H9 (cell line): ENCODE results near the gene TMEM267. TPM values are rescaled to one million over a fixed set of nuclear protein-coding genes. Genes with fewer than 3 reads are reported as not detected.

Source experiments
- DNase-seq: peaks from one replicate; pipeline ENCODE4 v3.0.0-alpha.2; 2017
- H2AFZ ChIP-seq: one replicate; pipeline ENCODE4 v1.6.1; 2013; ENCODE audit warnings: mild to moderate bottlenecking, low read length, control low read depth, moderate library complexity
- H2AK5ac ChIP-seq: 2 replicates; pipeline ENCODE4 v1.6.1; 2013; ENCODE audit warnings: low read length, control low read depth, mixed read lengths; ENCODE audit not compliant: insufficient read length
- H2BK120ac ChIP-seq: one replicate; pipeline ENCODE4 v1.6.1; 2013; ENCODE audit warnings: low read depth, mild to moderate bottlenecking, low read length, control low read depth, inconsistent platforms; ENCODE audit not compliant: poor library complexity, severe bottlenecking
- H2BK12ac ChIP-seq: 2 replicates; pipeline ENCODE4 v1.6.1; 2013; ENCODE audit warnings: low read length, control low read depth, mixed read lengths, low read depth; ENCODE audit not compliant: insufficient read length
- H2BK15ac ChIP-seq: 2 replicates; pipeline ENCODE4 v1.6.1; 2013; ENCODE audit warnings: low read depth, low read length, control low read depth
- H2BK20ac ChIP-seq: one replicate; pipeline ENCODE4 v1.6.1; 2013; ENCODE audit warnings: low read depth, mild to moderate bottlenecking, low read length, control low read depth, inconsistent platforms; ENCODE audit not compliant: poor library complexity, severe bottlenecking
- H2BK5ac ChIP-seq: 2 replicates; pipeline ENCODE4 v1.6.1; 2013; ENCODE audit warnings: low read length, control low read depth, mixed read lengths; ENCODE audit not compliant: insufficient read length
- H3K14ac ChIP-seq: 2 replicates; pipeline ENCODE4 v1.6.1; 2013; ENCODE audit warnings: low read length, control low read depth; ENCODE audit not compliant: insufficient read depth
- H3K18ac ChIP-seq: 2 replicates; pipeline ENCODE4 v1.6.1; 2013; ENCODE audit warnings: low read depth, mild to moderate bottlenecking, mixed read lengths, low read length, control low read depth; ENCODE audit not compliant: insufficient read length
- H3K23ac ChIP-seq: 2 replicates; pipeline ENCODE4 v1.6.1; 2013; ENCODE audit warnings: low read length, control low read depth, mixed read lengths, low read depth; ENCODE audit not compliant: insufficient read length
- H3K23me2 ChIP-seq: 2 replicates; pipeline ENCODE4 v1.6.1; 2013; ENCODE audit warnings: low read depth, mild to moderate bottlenecking, mixed read lengths, low read length, control low read depth; ENCODE audit not compliant: insufficient read length, poor library complexity, severe bottlenecking
- H3K27ac ChIP-seq: 2 replicates; pipeline ENCODE4 v1.5.1; 2013; ENCODE audit warnings: low read length, control low read depth, mixed read lengths, low read depth; ENCODE audit not compliant: insufficient read length
- H3K27me3 ChIP-seq: 2 replicates; pipeline ENCODE4 v1.6.1; 2013; ENCODE audit warnings: low read length, control low read depth, inconsistent platforms; ENCODE audit not compliant: insufficient read depth
- H3K4ac ChIP-seq: 2 replicates; pipeline ENCODE4 v1.6.1; 2013; ENCODE audit warnings: low read depth, mild to moderate bottlenecking, control low read depth, inconsistent platforms, low read length, moderate library complexity
- H3K4me1 ChIP-seq: 2 replicates; pipeline ENCODE4 v1.6.1; 2013; ENCODE audit warnings: low read length, control low read depth, inconsistent platforms; ENCODE audit not compliant: insufficient read depth
- H3K4me2 ChIP-seq: 2 replicates; pipeline ENCODE4 v1.6.1; 2013; ENCODE audit warnings: low read length, control low read depth, mixed read lengths; ENCODE audit not compliant: insufficient read length, insufficient read depth
- H3K56ac ChIP-seq: 2 replicates; pipeline ENCODE4 v1.6.1; 2013; ENCODE audit warnings: low read depth, mild to moderate bottlenecking, mixed read lengths, low read length, control low read depth; ENCODE audit not compliant: insufficient read length
- H3K79me1 ChIP-seq: 2 replicates; pipeline ENCODE4 v1.6.1; 2013; ENCODE audit warnings: low read depth, mild to moderate bottlenecking, moderate library complexity, low read length, control low read depth, inconsistent platforms; ENCODE audit not compliant: insufficient read depth, poor library complexity, severe bottlenecking
- H3K79me2 ChIP-seq: 2 replicates; pipeline ENCODE4 v1.6.1; 2013; ENCODE audit warnings: low read length, control low read depth, inconsistent platforms; ENCODE audit not compliant: insufficient read depth
- H3K9ac ChIP-seq: 2 replicates; pipeline ENCODE4 v1.6.1; 2013; ENCODE audit warnings: low read length, control low read depth, mixed read lengths; ENCODE audit not compliant: insufficient read length; ENCODE audit errors: extremely low read depth
- H3K9me3 ChIP-seq: one replicate; pipeline ENCODE4 v1.6.1; 2013; ENCODE audit warnings: low read depth, low read length, inconsistent platforms; ENCODE audit not compliant: control insufficient read depth
- H3T11ph ChIP-seq: one replicate; pipeline ENCODE4 v1.6.1; 2013; ENCODE audit warnings: mild to moderate bottlenecking, low read length, control low read depth, inconsistent platforms
- H4K20me1 ChIP-seq: one replicate; pipeline ENCODE4 v1.6.1; 2013; ENCODE audit not compliant: control insufficient read depth, insufficient read length, insufficient read depth
- H4K5ac ChIP-seq: 2 replicates; pipeline ENCODE4 v1.6.1; 2013; ENCODE audit warnings: low read depth, mild to moderate bottlenecking, mixed read lengths, low read length, control low read depth; ENCODE audit not compliant: insufficient read length
- H4K8ac ChIP-seq: replicated peaks from 2 replicates; pipeline ENCODE4 v1.6.1; 2013; ENCODE audit warnings: low read length, control low read depth, mixed read lengths, low read depth; ENCODE audit not compliant: insufficient read length
- H4K91ac ChIP-seq: 2 replicates; pipeline ENCODE4 v1.6.1; 2013; ENCODE audit warnings: low read depth, mild to moderate bottlenecking, moderate library complexity, mixed read lengths, low read length, control low read depth; ENCODE audit not compliant: insufficient read length
- H3K27ac Mint-ChIP-seq, 3 experiments: 2 replicates in 2 of 3; 3 replicates in 1 of 3; pipeline ENCODE4 v1.8.0; 2020 to 2021; ENCODE audit warnings: mixed read lengths in 3 of 3, mild to moderate bottlenecking in 1 of 3, moderate library complexity in 1 of 3
- H3K27me3 Mint-ChIP-seq: 2 replicates; pipeline ENCODE4 v1.8.0; 2021; ENCODE audit warnings: low read depth, mild to moderate bottlenecking, moderate library complexity, mixed read lengths
- H3K36me3 Mint-ChIP-seq, 3 experiments: 2 replicates in 2 of 3; 3 replicates in 1 of 3; pipeline ENCODE4 v1.8.0; 2020 to 2021; ENCODE audit warnings: low read depth in 3 of 3, mixed read lengths in 3 of 3; ENCODE audit not compliant: insufficient read depth in 1 of 3
- H3K4me1 Mint-ChIP-seq, 2 experiments: 2 replicates each; pipeline ENCODE4 v1.8.0; 2020; ENCODE audit warnings: mixed read lengths in 2 of 2
- H3K4me3 Mint-ChIP-seq, 2 experiments: 2 replicates in 1 of 2; 3 replicates in 1 of 2; pipeline ENCODE4 v1.8.0; 2020 to 2021; ENCODE audit warnings: mild to moderate bottlenecking in 2 of 2, mixed read lengths in 2 of 2, moderate library complexity in 1 of 2
- H3K9me3 Mint-ChIP-seq, 2 experiments: 2 replicates in 1 of 2; 3 replicates in 1 of 2; pipeline ENCODE4 v1.8.0; 2020; ENCODE audit warnings: mild to moderate bottlenecking in 2 of 2, mixed read lengths in 2 of 2, moderate library complexity in 1 of 2
- CTCF ChIP-seq: fragments of 200-600 bp; sonication (generic); conservative IDR thresholded peaks from 3 replicates; pipeline ENCODE4 v1.8.0; 2021; ENCODE audit warnings: antibody characterized with exemption, mild to moderate bottlenecking
- whole genome bisulfite sequencing: extraction: QIAGEN DNeasy Blood & Tissue Kit; methylation state at CpG from one replicate; pipeline ENCODE4 v1.1.7; 2013; ENCODE audit warnings: missing lambda C conversion rate, low lambda C conversion rate, mixed read lengths; ENCODE audit not compliant: insufficient read length; ENCODE audit errors: extremely low coverage; 5-methylcytosine and 5-hydroxymethylcytosine counted together
- total RNA-seq: library from RNA; stranded (reverse); gene quantifications from 2 replicates; pipeline ENCODE4 v1.2.1, GENCODE V29; 2021

TMEM267 gene
- total RNA-seq, 1 experiment from 2014 or later: 5.1 TPM

- H4K8ac ChIP-seq: no peak within 1 kb of the TSS
- peak within 1 kb of the TSS; percentile 97 to 98 (median 98) for H3K27ac Mint-ChIP-seq
- H3K14ac ChIP-seq: peak within 1 kb of the TSS; percentile 85; the same call in 1 of the 2 replicates
- no peak within 1 kb of the TSS for H2BK20ac ChIP-seq
- no peaks in the 10 kb centered on the region for H3K9me3 ChIP-seq
- H3K4me2 ChIP-seq: peak within 1 kb of the TSS; percentile 61
- peak within 1 kb of the TSS; percentile 58 for H2AFZ ChIP-seq
- H3K9ac ChIP-seq: peak within 1 kb of the TSS; percentile 90
- H4K20me1 ChIP-seq: no peaks in the 10 kb centered on the region
- peak within 1 kb of the TSS; percentile 93 to 94 for H3K4me3 Mint-ChIP-seq
- peaks cover 6% of the 10 kb centered on the region for H3K23me2 ChIP-seq
- no peaks in the 10 kb centered on the region; the same call in 1 of the 2 replicates for H3K4me1 ChIP-seq
- peaks cover 24 to 26% (median 25%) of the 10 kb centered on the region in 3 experiments for H3K36me3 Mint-ChIP-seq
- no peak within 1 kb of the TSS; the same call in 1 of the 2 replicates for H3K4ac ChIP-seq
- peaks cover 15 to 16% of the 10 kb centered on the region in 2 experiments for H3K4me1 Mint-ChIP-seq
- no peaks in the 10 kb centered on the region; the same call in 1 of the 2 replicates for H3K79me2 ChIP-seq
- H2BK12ac ChIP-seq: no peak within 1 kb of the TSS
- H3K23ac ChIP-seq: no peak within 1 kb of the TSS
- peaks cover 17 to 20% of the 10 kb centered on the region in 2 experiments for H3K9me3 Mint-ChIP-seq
- H3K18ac ChIP-seq: peak within 1 kb of the TSS; percentile 85
- no peak within 1 kb of the TSS for H4K5ac ChIP-seq
- no peak for TF ChIP-seq CTCF
- H3K56ac ChIP-seq: peak within 1 kb of the TSS; percentile 3
- H2AK5ac ChIP-seq: no peak within 1 kb of the TSS
- DNase-seq: peak; percentile 97
- no peak within 1 kb of the TSS for H4K91ac ChIP-seq
- H2BK5ac ChIP-seq: peak within 1 kb of the TSS; percentile 9
- WGBS: no CpG with 5 or more reads among the region's 35 CpGs
- no peak within 1 kb of the TSS for H3T11ph ChIP-seq
- H2BK120ac ChIP-seq: peak within 1 kb of the TSS; percentile 65
- no peaks in the 10 kb centered on the region for H3K27me3 ChIP-seq
- H3K79me1 ChIP-seq: no peaks in the 10 kb centered on the region
- peak within 1 kb of the TSS; percentile 85 for H3K27ac ChIP-seq
- no peak within 1 kb of the TSS for H2BK15ac ChIP-seq
- H3K27me3 Mint-ChIP-seq: peaks cover 4% of the 10 kb centered on the region; the same call in 1 of the 2 replicates
These were observed 31.4 kb upstream of the TMEM267 start, which contains the start of gene C5orf34 for GRCh38 chr5:43514816-43515677. C5orf34 (minus strand) TSS chr5:43515148; CDS start chr5:43509339, 5,809 bp downstream.
